NT2/D1 (cell line): ENCODE measurements around the gene FARSA.

Source experiments
- SUZ12 ChIP-seq: IDR thresholded peaks from 2 replicates; pipeline ENCODE4 v1.6.1; 2011; ENCODE audit not compliant: insufficient read length, insufficient read depth; ENCODE audit errors: extremely low read depth
- YY1 ChIP-seq: IDR thresholded peaks from 2 replicates; pipeline ENCODE4 v1.6.1; 2011; ENCODE audit not compliant: insufficient read length, insufficient read depth

GRCh38 chr19:12907166-12907565, 26.3 kb downstream of the FARSA start:
- TF ChIP-seq YY1 = no peak
- no peak for TF ChIP-seq SUZ12
